CD14-positive monocyte (primary cell): ENCODE data around the gene RAET1G. TPM values are rescaled to one million over a fixed set of nuclear protein-coding genes. Genes with fewer than 3 reads are reported as not detected.

ENCODE experiments used
- DNase-seq, 3 donors: peaks; one replicate each; pipeline ENCODE4 v3.0.0-alpha.2; 2011 to 2022
- H2AFZ ChIP-seq: 2 replicates; pipeline ENCODE4 v1.6.0; 2012; ENCODE audit warnings: mild to moderate bottlenecking, low read depth, low read length, inconsistent platforms; ENCODE audit not compliant: insufficient read depth, poor library complexity, severe bottlenecking
- H3K27ac ChIP-seq, 2 donors: 1 replicate in 1 of 2; 2 replicates in 1 of 2; pipeline ENCODE4 v1.5.1; 2012 to 2013; ENCODE audit warnings: low read length in 2 of 2, control low read depth in 1 of 2, inconsistent platforms in 1 of 2, low read depth in 1 of 2, mild to moderate bottlenecking in 1 of 2
- H3K27me3 ChIP-seq, 2 donors: one replicate each; pipeline versions ENCODE4 v1.6.0 to v1.6.1; 2011 to 2013; ENCODE audit warnings: low read length in 2 of 2; ENCODE audit not compliant: control insufficient read depth in 2 of 2, insufficient read depth in 2 of 2
- H3K36me3 ChIP-seq, 2 donors: replicated peaks in 1 of 2; 1 replicate in 1 of 2; 2 replicates in 1 of 2; pipeline versions ENCODE4 v1.5.1 to v1.6.1; 2012 to 2013; ENCODE audit warnings: low read length in 2 of 2, control low read depth in 1 of 2, inconsistent platforms in 1 of 2, mild to moderate bottlenecking in 1 of 2; ENCODE audit not compliant: insufficient read depth in 2 of 2, control insufficient read depth in 1 of 2
- H3K4me1 ChIP-seq, 2 donors: 1 replicate in 1 of 2; 2 replicates in 1 of 2; pipeline versions ENCODE4 v1.5.1 to v1.6.1; 2012 to 2013; ENCODE audit warnings: low read length in 2 of 2, control low read depth in 1 of 2, inconsistent platforms in 1 of 2, mild to moderate bottlenecking in 1 of 2, moderate library complexity in 1 of 2; ENCODE audit not compliant: insufficient read depth in 2 of 2, control insufficient read depth in 1 of 2
- H3K4me2 ChIP-seq: replicated peaks from 2 replicates; pipeline ENCODE3; 2012; ENCODE audit warnings: low read length, moderate library complexity, mild to moderate bottlenecking; ENCODE audit not compliant: poor library complexity, severe bottlenecking; ENCODE audit errors: extremely low read depth
- H3K4me3 ChIP-seq, 3 experiments: fragments of 200-600 bp in 1 of 3; sonication (generic) in 1 of 3; replicated peaks in 1 of 3; 1 replicate in 2 of 3; 2 replicates in 1 of 3; pipeline ENCODE4 v1.5.1; 2011 to 2013; ENCODE audit warnings: low read length in 3 of 3, mild to moderate bottlenecking in 3 of 3, control low read depth in 2 of 3, low read depth in 2 of 3, inconsistent platforms in 1 of 3, moderate library complexity in 1 of 3
- H3K79me2 ChIP-seq: 2 replicates; pipeline ENCODE4 v1.6.0; 2012; ENCODE audit warnings: mild to moderate bottlenecking, control low read depth, inconsistent platforms, low read length, moderate library complexity; ENCODE audit not compliant: insufficient read depth
- H3K9ac ChIP-seq: 2 replicates; pipeline ENCODE4 v1.6.0; 2017; ENCODE audit warnings: low read length, mild to moderate bottlenecking; ENCODE audit not compliant: insufficient read depth, poor library complexity, severe bottlenecking
- H3K9me3 ChIP-seq, 2 donors: replicated peaks in 1 of 2; 1 replicate in 1 of 2; 2 replicates in 1 of 2; pipeline versions ENCODE4 v1.5.1 to v1.6.1; 2012 to 2013; ENCODE audit warnings: low read length in 2 of 2, control low read depth in 1 of 2; ENCODE audit not compliant: control insufficient read depth in 1 of 2, insufficient read depth in 1 of 2
- H4K20me1 ChIP-seq: 2 replicates; pipeline ENCODE4 v1.6.0; 2012; ENCODE audit warnings: mild to moderate bottlenecking, low read length, control low read depth, moderate library complexity; ENCODE audit not compliant: insufficient read depth
- H3K27ac Mint-ChIP-seq, 7 donors: one replicate each; pipeline ENCODE4 v1.8.0; 2020; ENCODE audit warnings: mild to moderate bottlenecking in 7 of 7, mixed read lengths in 7 of 7, moderate library complexity in 6 of 7, inconsistent platforms in 2 of 7
- H3K27me3 Mint-ChIP-seq, 3 donors: one replicate each; pipeline ENCODE4 v1.8.0; 2021 to 2022; ENCODE audit warnings: low read depth in 3 of 3, mild to moderate bottlenecking in 3 of 3, mixed read lengths in 3 of 3, moderate library complexity in 3 of 3, inconsistent platforms in 1 of 3
- H3K36me3 Mint-ChIP-seq, 2 donors: one replicate each; pipeline ENCODE4 v1.8.0; 2020; ENCODE audit warnings: mixed read lengths in 2 of 2, inconsistent platforms in 1 of 2, mild to moderate bottlenecking in 1 of 2
- H3K4me1 Mint-ChIP-seq: one replicate; pipeline ENCODE4 v1.8.0; 2020; ENCODE audit warnings: mild to moderate bottlenecking, mixed read lengths
- H3K4me3 Mint-ChIP-seq, 2 donors: one replicate each; pipeline ENCODE4 v1.8.0; 2020; ENCODE audit warnings: mild to moderate bottlenecking in 2 of 2, mixed read lengths in 2 of 2, moderate library complexity in 1 of 2
- H3K9me3 Mint-ChIP-seq, 7 donors: one replicate each; pipeline ENCODE4 v1.8.0; 2020 to 2022; ENCODE audit warnings: mixed read lengths in 7 of 7, mild to moderate bottlenecking in 6 of 7, moderate library complexity in 6 of 7, inconsistent platforms in 2 of 7
- CTCF ChIP-seq: fragments of 200-600 bp; IDR thresholded peaks from one replicate; pipeline ENCODE4 v1.8.0; 2022; ENCODE audit warnings: antibody characterized with exemption, mild to moderate bottlenecking
- WGBS: methylation state at CpG from one replicate; pipeline ENCODE4 v1.1.5; 2013; ENCODE audit warnings: missing lambda C conversion rate; ENCODE audit not compliant: insufficient coverage; 5-methylcytosine and 5-hydroxymethylcytosine counted together
- intact Hi-C, 2 donors: fragments of 100-400 bp; cut with micrococcal nuclease; formaldehyde crosslinking; loops; one replicate each; pipeline versions ENCODE4 v1.15.0 to v1.15.1; 2023
- polyA plus RNA-seq, 3 donors: library from polyadenylated mRNA; depleted of rRNA in 1 of 3; unstranded in 2 of 3; stranded (reverse) in 1 of 3; fragments of 300-500 nt in 2 of 3; fragments of >200 nt in 1 of 3; fragmentation: Illumina TruSeq in 2 of 3; gene quantifications; 1 replicate in 2 of 3; 2 replicates in 1 of 3; pipeline ENCODE4 v1.2.3, GENCODE V29; 2012 to 2021

The RAET1G gene
- polyA plus RNA-seq, 3 donors, result not detected

DNA sequence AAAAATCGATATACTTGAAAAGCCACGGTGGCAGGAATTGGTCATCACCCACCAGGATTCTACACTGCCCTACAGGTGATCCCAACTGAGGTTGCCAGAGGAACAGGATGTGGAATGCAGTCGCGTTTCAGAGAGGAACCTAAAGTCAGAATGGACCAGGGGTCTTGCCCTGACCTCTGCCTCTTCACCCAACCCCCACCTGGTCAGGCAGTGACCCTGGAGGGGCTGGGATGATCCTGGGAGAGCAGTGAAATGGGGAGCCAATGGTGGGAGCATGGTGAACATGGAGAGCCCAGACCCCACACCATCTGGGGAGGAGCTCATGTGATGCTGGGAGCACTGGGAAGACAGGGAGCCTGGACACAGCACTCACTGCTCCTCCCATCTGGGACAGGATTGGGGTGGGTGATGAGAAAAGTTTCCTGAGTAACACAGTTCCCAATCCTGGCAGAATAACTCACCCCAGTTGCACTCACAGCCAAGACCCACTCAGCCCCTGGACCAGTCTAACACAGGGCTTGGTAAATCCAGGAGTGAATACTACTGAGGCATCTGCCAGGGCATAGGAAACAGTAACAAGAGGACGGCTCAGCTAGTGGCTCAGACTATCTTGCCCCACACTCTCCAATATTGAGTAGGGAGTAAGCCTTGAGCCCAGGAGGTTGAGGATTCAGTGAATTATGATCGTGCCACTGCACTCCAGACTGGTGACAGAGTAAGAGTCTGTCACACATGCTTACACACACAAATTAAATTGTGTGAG is 17.2 kb upstream of the RAET1G start:
- H3K27me3 Mint-ChIP-seq, result peaks cover 81 to 91% (median 83%) of the 10 kb centered on the region in 3 donors
- Histone ChIP-seq H3K9ac (no peak overlapping the region), H3K27ac (no peak overlapping the region), H4K20me1 (no peaks in the 10 kb centered on the region), H3K36me3 (no peaks in the 10 kb centered on the region), H3K4me3 (no peak overlapping the region), H3K4me1 (peaks cover 28 to 31% of the 10 kb centered on the region in 2 donors), H3K27me3 (peaks cover 59 to 88% of the 10 kb centered on the region in 2 donors), H3K9me3 (peaks cover 3 to 20% of the 10 kb centered on the region in 2 donors), H2AFZ (no peak overlapping the region), H3K79me2 (no peaks in the 10 kb centered on the region), H3K4me2 (no peak overlapping the region)
- TF ChIP-seq CTCF, result no peak
- WGBS, result no CpG with 5 or more reads among the region's 6 CpGs
- H3K4me1 Mint-ChIP-seq, result peaks cover 31% of the 10 kb centered on the region
- DNase-seq, result peak in 1 of 3 donors; percentile 11
- intact Hi-C loops, result loop anchor here in 1 of 2 donors (10.0 kb wide), 2 partner anchors 395 to 875 kb away; partner anchors contain the start of gene PPIL4
- H3K4me3 Mint-ChIP-seq, result peak overlapping the region in 1 of 2 donors; percentile 98
- H3K27ac Mint-ChIP-seq, result peak overlapping the region in 2 of 7 donors; percentile 27 to 41
- peaks cover 4 to 33% (median 21%) of the 10 kb centered on the region in 7 donors for H3K9me3 Mint-ChIP-seq
- H3K36me3 Mint-ChIP-seq, result peaks cover 12 to 13% of the 10 kb centered on the region in 2 donors

GRCh38 chr6:149939356-149939648 is 16.4 kb upstream of the RAET1G start:
- Histone ChIP-seq H3K9me3 (peaks cover 3 to 20% of the 10 kb centered on the region in 2 donors), H3K4me3 (peak overlapping the region in 1 of 3 experiments; percentile 71), H3K27me3 (peaks cover 67 to 96% of the 10 kb centered on the region in 2 donors), H3K9ac (no peak overlapping the region), H3K4me2 (no peak overlapping the region), H4K20me1 (no peaks in the 10 kb centered on the region), H3K79me2 (no peaks in the 10 kb centered on the region), H3K4me1 (peaks cover 28 to 31% of the 10 kb centered on the region in 2 donors), H2AFZ (no peak overlapping the region), H3K36me3 (no peaks in the 10 kb centered on the region), H3K27ac (no peak overlapping the region)
- H3K4me1 Mint-ChIP-seq, result peaks cover 31% of the 10 kb centered on the region
- H3K9me3 Mint-ChIP-seq, result peaks cover 4 to 33% (median 21%) of the 10 kb centered on the region in 7 donors
- TF ChIP-seq CTCF, result no peak
- H3K27ac Mint-ChIP-seq, result peak overlapping the region in 5 of 7 donors; percentile 43 to 85 (median 53)
- H3K27me3 Mint-ChIP-seq, result peaks cover 86 to 99% (median 90%) of the 10 kb centered on the region in 3 donors
- intact Hi-C loops, result loop anchor here in 1 of 2 donors (10.0 kb wide), 2 partner anchors 395 to 875 kb away; partner anchors contain the start of gene PPIL4
- WGBS, result 27% methylated on average over 3 of the region's 5 CpGs
- H3K4me3 Mint-ChIP-seq, result peak overlapping the region; percentile 74 to 98
- peaks cover 12 to 13% of the 10 kb centered on the region in 2 donors for H3K36me3 Mint-ChIP-seq
- DNase-seq, result peak in 2 of 3 donors; percentile 32 to 63
